ENCODE results near the gene BCHE. TPM values are rescaled to one million over a fixed set of nuclear protein-coding genes. Genes with fewer than 3 reads are reported as not detected.

The BCHE gene
- total RNA-seq, 2 donors from 2014 or later = 0.41 to 2.2 TPM

DNA sequence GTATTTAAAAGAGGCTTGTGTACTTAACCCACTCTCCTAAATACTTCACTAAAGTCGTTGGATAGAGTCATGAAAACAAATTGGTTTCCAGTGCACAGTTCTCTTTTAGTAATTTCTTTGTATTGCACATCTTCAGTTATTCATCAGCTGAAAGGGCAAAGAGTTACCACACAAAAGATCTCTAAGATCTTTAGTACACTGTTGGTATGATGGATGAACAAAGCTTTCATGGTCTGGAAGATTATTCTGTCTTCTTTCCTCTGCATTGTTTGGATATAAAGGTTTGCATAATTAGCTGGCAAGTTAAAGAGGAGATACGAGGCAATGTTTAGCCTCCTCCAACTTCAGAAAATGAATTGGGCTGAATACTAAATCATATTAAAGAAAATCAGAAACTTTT is 40.5 kb downstream of the BCHE start:
- DNase-seq (ENCODE audit: low spot score) (no peak), ATAC-seq (ENCODE audit: insufficient number of reproducible peaks, low FRiP score, low read depth) (no peak)
- Histone ChIP-seq H3K27me3 (replicated peaks; ENCODE audit: insufficient read depth) (no peaks in the 10 kb centered on the region), H3K4me3 (no peak overlapping the region), H3K4me1 (ENCODE audit: control insufficient read depth in 1 of 2, low read depth in 2 of 2) (no peaks in the 10 kb centered on the region), H3K9me3 (no peaks in the 10 kb centered on the region), H3K27ac (no peak overlapping the region), H3K36me3 (no peaks in the 10 kb centered on the region)
- TF ChIP-seq, protein P1, sequence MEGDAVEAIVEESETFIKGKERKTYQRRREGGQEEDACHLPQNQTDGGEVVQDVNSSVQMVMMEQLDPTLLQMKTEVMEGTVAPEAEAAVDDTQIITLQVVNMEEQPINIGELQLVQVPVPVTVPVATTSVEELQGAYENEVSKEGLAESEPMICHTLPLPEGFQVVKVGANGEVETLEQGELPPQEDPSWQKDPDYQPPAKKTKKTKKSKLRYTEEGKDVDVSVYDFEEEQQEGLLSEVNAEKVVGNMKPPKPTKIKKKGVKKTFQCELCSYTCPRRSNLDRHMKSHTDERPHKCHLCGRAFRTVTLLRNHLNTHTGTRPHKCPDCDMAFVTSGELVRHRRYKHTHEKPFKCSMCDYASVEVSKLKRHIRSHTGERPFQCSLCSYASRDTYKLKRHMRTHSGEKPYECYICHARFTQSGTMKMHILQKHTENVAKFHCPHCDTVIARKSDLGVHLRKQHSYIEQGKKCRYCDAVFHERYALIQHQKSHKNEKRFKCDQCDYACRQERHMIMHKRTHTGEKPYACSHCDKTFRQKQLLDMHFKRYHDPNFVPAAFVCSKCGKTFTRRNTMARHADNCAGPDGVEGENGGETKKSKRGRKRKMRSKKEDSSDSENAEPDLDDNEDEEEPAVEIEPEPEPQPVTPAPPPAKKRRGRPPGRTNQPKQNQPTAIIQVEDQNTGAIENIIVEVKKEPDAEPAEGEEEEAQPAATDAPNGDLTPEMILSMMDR (IDR thresholded peaks at IDR 0.05) = no peak

DNA sequence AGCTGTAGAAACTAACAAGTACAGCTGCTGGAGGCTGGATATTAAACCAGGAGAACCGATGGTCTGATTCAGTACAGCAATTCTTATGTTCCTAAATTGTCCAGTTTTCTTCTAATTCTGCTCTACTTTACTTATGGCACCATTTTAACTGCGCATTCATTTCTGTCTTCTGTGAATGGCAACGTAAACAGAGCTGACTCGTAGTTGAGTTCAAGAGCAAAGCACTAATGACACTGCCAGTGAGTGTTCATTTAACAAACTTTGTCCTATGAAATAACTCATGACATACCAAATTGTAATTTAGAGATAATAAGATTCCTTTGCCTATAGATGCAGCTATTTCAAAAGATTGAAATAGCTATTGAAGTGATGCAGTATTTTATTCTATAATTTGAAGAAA is 48.7 kb downstream of the BCHE start:
- no peaks in the 10 kb centered on the region for H3K27me3 ChIP-seq (replicated peaks; ENCODE audit: insufficient read depth)
- no peaks in the 10 kb centered on the region for H3K9me3 ChIP-seq
- no peak for ATAC-seq (ENCODE audit: insufficient number of reproducible peaks, low FRiP score, low read depth)
- no peaks in the 10 kb centered on the region for H3K36me3 ChIP-seq
- TF ChIP-seq, protein P1 (IDR thresholded peaks at IDR 0.05) = no peak
- H3K27ac ChIP-seq = no peak overlapping the region
- no peaks in the 10 kb centered on the region for H3K4me1 ChIP-seq (ENCODE audit: control insufficient read depth in 1 of 2, low read depth in 2 of 2)
- no peak for DNase-seq (ENCODE audit: low spot score)
- no peak overlapping the region for H3K4me3 ChIP-seq

DNA sequence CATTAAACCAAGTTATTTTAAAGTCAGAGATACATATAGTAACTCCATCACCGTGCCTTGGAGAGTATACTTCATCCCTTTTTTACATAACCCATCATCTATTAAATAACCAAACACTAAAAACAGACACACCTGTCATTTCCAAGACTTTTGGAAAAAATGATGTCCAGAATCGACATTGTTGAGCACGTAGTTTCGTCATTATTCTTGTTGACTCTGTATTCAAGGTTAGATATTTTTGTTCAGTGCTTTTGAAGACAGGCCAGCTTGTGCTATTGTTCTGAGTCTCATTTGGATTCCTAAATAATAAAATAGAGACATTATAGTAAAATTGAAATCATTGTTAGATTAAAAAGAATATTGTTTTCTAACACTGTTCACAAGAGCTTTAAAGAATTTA is 51.2 kb downstream of the BCHE start:
- DNase-seq (ENCODE audit: low spot score) (no peak), ATAC-seq (ENCODE audit: insufficient number of reproducible peaks, low FRiP score, low read depth) (no peak)
- H3K9me3 ChIP-seq = no peaks in the 10 kb centered on the region
- H3K36me3 ChIP-seq = no peaks in the 10 kb centered on the region
- H3K27me3 ChIP-seq (replicated peaks; ENCODE audit: insufficient read depth) = no peaks in the 10 kb centered on the region
- no peak overlapping the region for H3K27ac ChIP-seq
- TF ChIP-seq, protein P1 (IDR thresholded peaks at IDR 0.05) = no peak
- no peaks in the 10 kb centered on the region for H3K4me1 ChIP-seq (ENCODE audit: control insufficient read depth in 1 of 2, low read depth in 2 of 2)
- H3K4me3 ChIP-seq = no peak overlapping the region

DNA sequence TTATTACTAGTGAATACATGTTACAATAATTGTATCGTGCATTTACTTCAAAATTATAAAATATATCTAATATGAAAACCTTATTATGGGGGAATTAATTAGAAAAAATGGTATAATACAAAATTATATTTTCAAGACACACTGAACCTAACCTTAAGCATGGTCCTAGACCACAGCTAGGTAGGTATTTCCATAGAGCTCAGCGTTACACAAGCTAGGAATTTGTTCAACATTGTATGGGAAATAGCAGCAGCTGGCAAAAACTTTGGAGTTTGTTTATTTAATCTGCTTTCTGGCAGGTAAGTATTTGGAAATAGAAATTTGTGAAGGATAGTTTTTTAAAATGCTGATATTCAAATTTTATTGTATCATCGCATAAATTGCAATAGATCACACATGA is 52.9 kb downstream of the BCHE start:
- DNase-seq (ENCODE audit: low spot score) = no peak
- Histone ChIP-seq H3K27ac (no peak overlapping the region), H3K4me1 (ENCODE audit: control insufficient read depth in 1 of 2, low read depth in 2 of 2) (no peaks in the 10 kb centered on the region), H3K27me3 (replicated peaks; ENCODE audit: insufficient read depth) (no peaks in the 10 kb centered on the region), H3K36me3 (no peaks in the 10 kb centered on the region), H3K4me3 (no peak overlapping the region), H3K9me3 (no peaks in the 10 kb centered on the region)
- no peak for ATAC-seq (ENCODE audit: insufficient number of reproducible peaks, low FRiP score, low read depth)
- TF ChIP-seq, protein P1 (IDR thresholded peaks at IDR 0.05) = no peak

DNA sequence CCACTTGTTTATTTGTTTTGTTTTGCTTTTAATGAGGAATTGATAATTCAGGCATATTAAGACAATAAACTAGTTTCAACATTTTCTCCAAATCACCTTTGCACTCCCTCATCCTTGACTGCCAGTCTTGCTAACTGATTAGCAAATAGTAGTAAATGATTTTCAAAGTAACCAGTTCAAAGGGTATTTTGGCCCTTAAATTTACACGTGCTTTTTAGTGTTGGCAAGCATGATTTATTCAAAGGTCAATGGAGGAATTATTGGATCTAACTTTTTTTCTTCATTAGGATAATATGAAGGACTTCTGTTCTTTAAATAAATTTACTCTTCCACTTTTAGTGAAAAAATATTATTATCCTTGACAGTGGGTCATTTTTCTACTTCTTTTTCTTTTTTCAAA is 53.8 kb downstream of the BCHE start:
- TF ChIP-seq, protein P1 (IDR thresholded peaks at IDR 0.05) = no peak
- H3K4me1 ChIP-seq (ENCODE audit: control insufficient read depth in 1 of 2, low read depth in 2 of 2) = no peaks in the 10 kb centered on the region
- no peaks in the 10 kb centered on the region for H3K36me3 ChIP-seq
- no peaks in the 10 kb centered on the region for H3K27me3 ChIP-seq (replicated peaks; ENCODE audit: insufficient read depth)
- ATAC-seq (ENCODE audit: insufficient number of reproducible peaks, low FRiP score, low read depth) = no peak
- no peak for DNase-seq (ENCODE audit: low spot score)
- no peaks in the 10 kb centered on the region for H3K9me3 ChIP-seq
- no peak overlapping the region for H3K27ac ChIP-seq
- H3K4me3 ChIP-seq = no peak overlapping the region
